NCI-H2196 treated with DMSO at 0.1 percent for 48 hours (cell line): Measurements from ENCODE around the gene SPRR2G.
"Not testable (repeated sequence)": the region's sequence is repeated elsewhere in the genome, so short reads cannot be mapped to it uniquely, and the experiment has no call there.

Experiments
- DNase-seq: peaks from one replicate; lab custom pipeline; 2025; ENCODE audit not compliant: unreplicated experiment; lab: John Stamatoyannopoulos, UW

Gene SPRR2G

GRCh38 chr1:153115264-153115663 lies 35.4 kb downstream of the SPRR2G start:
- not testable (repeated sequence) for DNase-seq

- DNase-seq, result no peak
Observed at GRCh38 chr1:153113416-153113815, 37.3 kb downstream of the SPRR2G start, which contains the start of gene SPRR2F. SPRR2F (minus strand) TSS chr1:153113516; CDS start chr1:153112733, 783 bp downstream.

- DNase-seq, result not testable (repeated sequence)
Observed at GRCh38 chr1:153112454-153112853, 38.2 kb downstream of the SPRR2G start.

- DNase-seq, result no peak
Observed at GRCh38 chr1:153100245-153100644, 50.4 kb downstream of the SPRR2G start.
